Natural killer cell (primary cell): Measurements from ENCODE around the gene PTGER3. TPM values are rescaled to one million over a fixed set of nuclear protein-coding genes. Genes with fewer than 3 reads are reported as not detected.

Experiments used
- ATAC-seq, 3 donors: fragments of 150-1000 bp in 2 of 3; fragments of 200-7000 bp in 1 of 3; cut with Tn5 transposase; 1 replicate in 1 of 3; 2 replicates in 2 of 3; pipeline ENCODE4 v1.10.0; 2021; ENCODE audit warnings: mild to moderate bottlenecking in 2 of 3, moderate library complexity in 2 of 3
- DNase-seq, 2 donors: peaks; one replicate each; pipeline versions ENCODE4 v3.0.0 to v3.0.0-alpha.2; 2013 to 2021; ENCODE audit warnings: mixed read lengths in 1 of 2
- H3K27ac ChIP-seq: one replicate; pipeline ENCODE4 v1.5.1; 2013; ENCODE audit warnings: mild to moderate bottlenecking, low read length
- H3K27me3 ChIP-seq: one replicate; pipeline ENCODE4 v1.6.1; 2013; ENCODE audit warnings: low read length; ENCODE audit not compliant: control insufficient read depth, insufficient read depth
- H3K36me3 ChIP-seq: one replicate; pipeline ENCODE4 v1.6.1; 2013; ENCODE audit warnings: low read length; ENCODE audit not compliant: control insufficient read depth, insufficient read depth
- H3K4me1 ChIP-seq: one replicate; pipeline ENCODE4 v1.6.1; 2013; ENCODE audit warnings: low read length; ENCODE audit not compliant: control insufficient read depth, insufficient read depth
- H3K4me3 ChIP-seq: one replicate; pipeline ENCODE4 v1.5.1; 2013; ENCODE audit warnings: low read length
- H3K9me3 ChIP-seq: one replicate; pipeline ENCODE4 v1.6.1; 2013; ENCODE audit warnings: low read length; ENCODE audit not compliant: control insufficient read depth, insufficient read depth
- H3K27ac Mint-ChIP-seq, 2 donors: one replicate each; pipeline ENCODE4 v1.8.0; 2022; ENCODE audit warnings: mild to moderate bottlenecking in 2 of 2, mixed read lengths in 2 of 2, moderate library complexity in 1 of 2
- H3K27me3 Mint-ChIP-seq, 2 donors: one replicate each; pipeline ENCODE4 v1.8.0; 2022; ENCODE audit warnings: low read depth in 2 of 2, mixed read lengths in 2 of 2
- H3K36me3 Mint-ChIP-seq: one replicate; pipeline ENCODE4 v1.8.0; 2022; ENCODE audit warnings: mixed read lengths
- H3K4me1 Mint-ChIP-seq, 2 donors: one replicate each; pipeline ENCODE4 v1.8.0; 2022; ENCODE audit warnings: mixed read lengths in 2 of 2
- H3K4me3 Mint-ChIP-seq: one replicate; pipeline ENCODE4 v1.8.0; 2022; ENCODE audit warnings: mild to moderate bottlenecking, moderate library complexity, mixed read lengths
- H3K9me3 Mint-ChIP-seq, 2 donors: one replicate each; pipeline ENCODE4 v1.8.0; 2022; ENCODE audit warnings: mixed read lengths in 2 of 2
- CTCF ChIP-seq: fragments of 200-600 bp; IDR thresholded peaks from one replicate; pipeline ENCODE4 v1.8.0; 2022; ENCODE audit warnings: antibody characterized with exemption
- WGBS: methylation state at CpG from one replicate; pipeline ENCODE4 v1.1.7; 2013; ENCODE audit warnings: missing lambda C conversion rate; ENCODE audit not compliant: insufficient coverage; 5-methylcytosine and 5-hydroxymethylcytosine counted together
- intact Hi-C: fragments of 100-400 bp; cut with micrococcal nuclease; formaldehyde crosslinking; loops from one replicate; pipeline ENCODE4 v1.14.2; 2022
- total RNA-seq, 4 donors: library from RNA; stranded (reverse); fragments of 120-200 nt in 1 of 4; gene quantifications; one replicate each; pipeline versions ENCODE4 v1.2.3 to v1.2.4, GENCODE V29; 2013 to 2022

PTGER3 gene
- total RNA-seq, 3 donors from 2014 or later (not counting 1 experiment from before 2014, with no cell fraction given): 0.72 to 21.9 TPM; not detected in 1

- no peak overlapping the region for H3K27ac ChIP-seq
- Mint-ChIP-seq H3K9me3 (no peaks in the 10 kb centered on the region), H3K27me3 (peaks cover 38 to 57% of the 10 kb centered on the region in 2 donors), H3K4me1 (peaks cover 1 to 2% of the 10 kb centered on the region in 2 donors), H3K27ac (no peak overlapping the region), H3K4me3 (no peak overlapping the region), H3K36me3 (no peaks in the 10 kb centered on the region)
- DNase-seq (no peak), ATAC-seq (no peak)
- no peak overlapping the region for H3K4me3 ChIP-seq
- H3K4me1 ChIP-seq: no peaks in the 10 kb centered on the region
- TF ChIP-seq CTCF: no peak
- intact Hi-C loops: no loop called here
- H3K36me3 ChIP-seq: no peaks in the 10 kb centered on the region
- no peaks in the 10 kb centered on the region for H3K27me3 ChIP-seq
- H3K9me3 ChIP-seq: no peaks in the 10 kb centered on the region
These were observed 39.4 kb upstream of the PTGER3 start for GRCh38 chr1:71087060-71087459.

GRCh38 chr1:71086331-71086730, 38.7 kb upstream of the PTGER3 start:
- WGBS: 100% methylated on average over 1 of the region's 1 CpG
- no peak for ATAC-seq
- Histone ChIP-seq H3K4me3 (no peak overlapping the region), H3K4me1 (peaks cover 5% of the 10 kb centered on the region), H3K27me3 (no peaks in the 10 kb centered on the region), H3K36me3 (no peaks in the 10 kb centered on the region), H3K9me3 (no peaks in the 10 kb centered on the region), H3K27ac (no peak overlapping the region)
- Mint-ChIP-seq H3K27me3 (peaks cover 38 to 57% of the 10 kb centered on the region in 2 donors), H3K4me1 (peaks cover 9% of the 10 kb centered on the region in 2 donors), H3K27ac (no peak overlapping the region), H3K9me3 (no peaks in the 10 kb centered on the region), H3K36me3 (no peaks in the 10 kb centered on the region), H3K4me3 (no peak overlapping the region)
- TF ChIP-seq CTCF: no peak
- intact Hi-C loops: no loop called here
- DNase-seq: no peak

GRCh38 chr1:71083271-71083670, 35.7 kb upstream of the PTGER3 start:
- no peak overlapping the region for H3K4me3 ChIP-seq
- ATAC-seq: no peak
- intact Hi-C loops: no loop called here
- 83% methylated on average over 2 of the region's 2 CpGs for WGBS
- peaks cover 29 to 48% of the 10 kb centered on the region in 2 donors for H3K27me3 Mint-ChIP-seq
- DNase-seq: no peak
- H3K27me3 ChIP-seq: no peaks in the 10 kb centered on the region
- H3K4me1 Mint-ChIP-seq: peaks cover 27 to 30% of the 10 kb centered on the region in 2 donors
- H3K36me3 Mint-ChIP-seq: peaks cover 12% of the 10 kb centered on the region
- H3K27ac ChIP-seq: no peak overlapping the region
- no peaks in the 10 kb centered on the region for H3K9me3 ChIP-seq
- H3K4me1 ChIP-seq: peaks cover 9% of the 10 kb centered on the region
- H3K4me3 Mint-ChIP-seq: no peak overlapping the region
- H3K36me3 ChIP-seq: peaks cover 2% of the 10 kb centered on the region
- TF ChIP-seq CTCF: no peak
- no peak overlapping the region for H3K27ac Mint-ChIP-seq
- H3K9me3 Mint-ChIP-seq: no peaks in the 10 kb centered on the region

GRCh38 chr1:71081697-71082080, 34.1 kb upstream of the PTGER3 start:
- WGBS: 75% methylated on average over 7 of the region's 7 CpGs
- Mint-ChIP-seq H3K9me3 (no peaks in the 10 kb centered on the region), H3K36me3 (peaks cover 12% of the 10 kb centered on the region), H3K27ac (peak overlapping the region; percentile 99), H3K4me3 (peak overlapping the region; percentile 93), H3K4me1 (peaks cover 27 to 30% of the 10 kb centered on the region in 2 donors), H3K27me3 (peaks cover 25 to 41% of the 10 kb centered on the region in 2 donors)
- H3K4me3 ChIP-seq: peak overlapping the region; percentile 99
- intact Hi-C loops: loop anchor here (1.0 kb wide), 2 partner anchors 727 to 876 kb away; partner anchors contain the start of genes ANKRD13C and LRRC40
- DNase-seq (peak in 1 of 2 donors; percentile 13), ATAC-seq (no peak)
- H3K27ac ChIP-seq: peak overlapping the region; percentile 90
- H3K4me1 ChIP-seq: peaks cover 11% of the 10 kb centered on the region
- no peaks in the 10 kb centered on the region for H3K9me3 ChIP-seq
- TF ChIP-seq CTCF: no peak
- H3K27me3 ChIP-seq: no peaks in the 10 kb centered on the region
- peaks cover 17% of the 10 kb centered on the region for H3K36me3 ChIP-seq
